Measurements from ENCODE around the gene ANKS3.

Gene ANKS3

DNA sequence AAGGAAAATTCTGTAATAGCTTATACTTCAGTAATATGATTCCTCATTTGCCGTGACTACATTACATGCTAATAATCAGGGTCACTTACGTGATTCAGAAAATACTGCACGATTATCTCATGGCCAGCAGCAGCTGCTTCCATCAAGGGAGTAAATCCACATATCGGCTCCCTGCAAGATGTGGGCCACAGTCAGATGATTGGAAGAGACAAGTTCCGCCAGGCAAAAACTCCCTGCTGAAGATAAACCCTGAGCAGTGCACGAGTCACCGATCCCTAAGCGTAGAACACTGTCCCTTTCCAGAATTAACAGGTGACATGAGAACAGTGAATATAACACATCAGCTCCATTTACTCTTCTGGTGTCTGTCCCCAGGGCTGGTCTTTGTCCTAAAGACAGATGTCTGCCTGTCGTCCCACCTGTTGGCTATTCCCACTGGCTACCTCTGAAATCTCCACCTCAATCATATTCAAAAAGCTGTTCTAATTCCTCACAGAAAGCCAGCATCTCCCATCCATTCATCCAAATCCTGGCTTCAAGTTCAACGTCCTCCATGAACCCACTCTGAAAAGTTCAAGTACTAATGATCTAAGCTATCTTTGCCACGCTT, 9.3 kb downstream of the ANKS3 start:
- DNase-seq = no peak

- DNase-seq = no peak
Observed at GRCh38 chr16:4723071-4723767, 10.9 kb downstream of the ANKS3 start.

DNA sequence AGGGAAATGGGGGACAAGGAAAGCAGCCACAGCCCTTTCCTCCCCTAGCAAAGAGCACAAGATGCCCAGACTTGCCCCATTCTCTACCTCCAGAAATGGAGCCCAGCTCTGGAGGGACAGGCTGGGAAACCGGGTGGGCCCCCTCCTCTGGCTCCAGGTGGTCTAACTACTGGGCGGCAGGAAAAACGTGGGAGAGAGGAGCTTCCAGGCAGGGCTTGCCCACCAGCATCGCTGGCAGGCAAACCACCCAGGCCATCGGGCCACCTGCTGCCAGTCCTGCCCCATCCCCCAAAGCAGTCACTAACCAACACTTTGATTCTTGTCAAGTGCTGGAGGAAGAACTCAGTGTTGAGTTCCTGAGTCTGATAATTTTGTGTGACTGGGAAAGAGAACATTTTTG, 15.6 kb downstream of the ANKS3 start:
- DNase-seq = no peak

DNA sequence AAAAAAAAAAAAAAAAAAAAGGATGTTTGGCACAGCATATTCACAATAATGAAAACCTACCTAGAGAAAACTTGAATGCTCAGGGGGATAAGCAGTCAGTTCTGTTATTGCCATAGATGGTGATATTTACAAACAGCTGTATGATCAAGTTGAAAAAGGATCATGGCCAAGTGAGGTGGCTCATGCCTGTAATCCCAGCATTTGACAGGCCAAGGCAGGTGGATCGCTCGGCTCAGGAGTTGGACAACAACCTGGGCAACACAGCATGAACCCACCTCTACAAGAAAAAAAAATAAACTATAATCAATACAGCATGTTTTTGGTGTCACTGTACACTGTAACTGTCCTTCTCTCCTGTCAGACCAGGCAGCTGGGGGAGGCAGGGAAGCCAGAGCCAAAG, 19.1 kb downstream of the ANKS3 start:
- DNase-seq = no peak

- DNase-seq = no peak
Observed at GRCh38 chr16:4713663-4714501, 20.2 kb downstream of the ANKS3 start.

DNA sequence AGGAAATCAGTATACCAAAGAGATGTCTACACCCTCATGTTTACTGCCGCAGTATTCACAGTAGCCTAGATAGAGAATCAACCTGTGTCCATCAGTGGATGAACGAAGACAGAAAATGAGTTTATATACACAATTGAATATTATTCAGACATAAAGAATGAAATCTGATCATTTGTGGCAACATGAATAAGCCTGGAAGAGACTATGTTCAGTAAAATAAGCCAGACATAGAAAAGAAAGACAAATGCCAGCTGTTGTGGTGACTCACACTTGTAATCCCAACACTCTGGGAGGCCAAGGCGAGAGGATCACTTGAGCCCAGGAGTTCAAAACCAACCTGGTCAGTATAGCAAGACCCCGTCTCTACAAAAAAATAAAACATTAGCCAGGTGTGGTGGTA, 24.6 kb downstream of the ANKS3 start:
- no peak for DNase-seq

GRCh38 chr16:4706871-4707270, 27.2 kb downstream of the ANKS3 start:
- no peak for DNase-seq

GRCh38 chr16:4704913-4705312, 29.2 kb downstream of the ANKS3 start:
- DNase-seq = no peak

- no peak for DNase-seq
Observed at GRCh38 chr16:4704491-4704890, 29.6 kb downstream of the ANKS3 start.

DNA sequence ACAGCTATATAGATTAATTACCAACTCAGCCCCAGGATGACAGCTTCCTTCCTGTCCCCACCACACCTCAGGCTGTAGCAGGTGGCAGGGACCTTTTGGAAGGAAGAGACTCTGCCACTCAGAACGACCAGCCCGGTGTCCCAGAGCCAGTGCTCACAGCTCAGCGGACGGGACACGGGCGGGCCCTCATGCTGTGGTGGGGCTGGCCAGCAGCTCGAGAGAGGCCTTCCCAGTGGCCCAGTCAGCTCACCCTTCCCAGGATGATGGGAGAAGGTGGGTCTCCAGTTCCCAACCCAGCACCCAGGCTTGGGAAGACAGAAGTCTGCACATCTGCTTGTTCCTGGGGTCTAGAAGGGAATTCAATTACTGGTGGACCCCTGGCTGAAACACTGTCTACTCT, 30.2 kb downstream of the ANKS3 start:
- no peak for DNase-seq

DNA sequence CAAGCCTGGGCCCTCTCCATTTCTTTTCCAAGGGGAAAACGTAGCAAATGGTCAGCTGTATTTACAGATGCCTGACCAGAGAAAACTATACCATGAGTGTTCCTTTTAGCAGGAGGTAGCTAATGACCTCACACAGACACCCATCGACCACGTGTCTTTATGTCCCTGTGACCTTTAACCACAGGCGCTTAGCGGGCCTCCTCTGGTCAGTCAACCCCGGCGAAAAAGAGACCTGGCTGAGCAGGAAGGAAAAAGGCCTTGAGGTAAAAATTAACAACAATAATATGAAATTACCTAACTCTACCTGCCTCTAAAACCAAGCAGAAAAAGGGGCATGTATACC, 31.6 kb downstream of the ANKS3 start:
- no peak for DNase-seq

- no peak for DNase-seq
Observed at GRCh38 chr16:4701791-4702465, 32.1 kb downstream of the ANKS3 start.

DNA sequence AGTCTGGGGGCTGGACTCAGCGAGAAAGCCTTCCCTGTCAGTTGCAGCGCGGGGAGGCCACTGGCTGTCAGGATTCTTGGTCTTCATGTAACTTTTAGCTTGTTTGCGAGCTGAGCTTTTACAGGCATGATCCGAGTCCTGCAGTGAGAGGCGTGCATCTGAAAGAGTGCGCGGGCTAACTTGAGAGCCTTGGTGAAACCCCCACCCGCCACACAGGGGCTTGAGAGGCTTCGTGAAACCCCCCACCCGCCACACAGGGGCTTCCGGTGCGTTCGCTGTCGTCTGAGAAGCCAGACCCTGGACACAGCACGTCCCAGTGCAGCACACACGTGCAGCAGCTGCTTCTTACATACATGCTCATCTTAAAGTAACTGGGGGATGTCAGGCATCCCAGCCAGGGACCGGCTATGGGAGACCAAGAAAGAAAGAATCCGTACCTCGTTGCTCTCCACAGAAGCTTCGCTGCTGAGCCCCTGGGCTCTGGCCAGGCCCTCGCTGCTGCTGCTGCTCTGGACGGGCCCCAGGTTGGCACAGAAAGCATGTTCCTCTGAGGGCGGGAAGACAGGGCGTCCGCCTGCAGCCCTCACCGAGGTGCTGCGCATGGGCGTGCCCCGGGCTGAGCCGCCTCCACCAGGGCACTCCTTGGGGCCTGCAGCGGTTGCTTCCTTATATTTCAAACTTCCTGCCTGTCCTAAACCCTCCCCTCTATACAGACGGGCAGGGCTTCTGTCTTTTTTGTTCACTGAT, 32.9 kb downstream of the ANKS3 start:
- DNase-seq = no peak

DNA sequence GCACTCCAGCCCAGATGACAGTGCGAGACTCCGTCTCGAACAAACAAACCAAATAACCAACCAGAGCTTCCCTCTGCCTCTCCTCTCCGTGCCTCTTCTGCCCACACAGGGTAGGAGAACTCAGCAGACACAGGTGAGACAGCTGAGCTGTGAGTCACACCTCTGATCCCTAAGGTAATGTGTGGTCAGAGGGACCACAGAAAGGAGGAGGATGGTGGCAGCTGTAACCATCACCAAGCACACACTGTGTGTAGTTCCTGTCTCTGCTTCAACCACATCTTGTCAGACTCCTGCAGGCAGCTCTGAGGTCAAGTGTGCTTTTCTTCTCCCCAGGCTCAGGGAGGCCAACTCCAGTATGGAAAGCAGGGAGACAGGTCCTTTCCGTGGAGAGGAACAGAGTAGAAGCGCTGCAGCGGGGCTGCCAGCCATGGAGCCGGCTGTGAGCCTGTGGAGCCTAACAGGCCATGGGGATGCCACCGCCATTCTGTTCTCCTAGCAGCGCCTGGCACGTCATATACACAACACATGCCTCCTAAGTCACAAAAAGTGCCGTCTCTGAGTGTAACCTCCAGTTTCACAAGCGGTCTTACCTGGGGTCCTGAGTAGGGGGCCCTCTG, 33.6 kb downstream of the ANKS3 start:
- DNase-seq = no peak

- DNase-seq = no peak
Observed at GRCh38 chr16:4699046-4699556, 35.0 kb downstream of the ANKS3 start.

DNA sequence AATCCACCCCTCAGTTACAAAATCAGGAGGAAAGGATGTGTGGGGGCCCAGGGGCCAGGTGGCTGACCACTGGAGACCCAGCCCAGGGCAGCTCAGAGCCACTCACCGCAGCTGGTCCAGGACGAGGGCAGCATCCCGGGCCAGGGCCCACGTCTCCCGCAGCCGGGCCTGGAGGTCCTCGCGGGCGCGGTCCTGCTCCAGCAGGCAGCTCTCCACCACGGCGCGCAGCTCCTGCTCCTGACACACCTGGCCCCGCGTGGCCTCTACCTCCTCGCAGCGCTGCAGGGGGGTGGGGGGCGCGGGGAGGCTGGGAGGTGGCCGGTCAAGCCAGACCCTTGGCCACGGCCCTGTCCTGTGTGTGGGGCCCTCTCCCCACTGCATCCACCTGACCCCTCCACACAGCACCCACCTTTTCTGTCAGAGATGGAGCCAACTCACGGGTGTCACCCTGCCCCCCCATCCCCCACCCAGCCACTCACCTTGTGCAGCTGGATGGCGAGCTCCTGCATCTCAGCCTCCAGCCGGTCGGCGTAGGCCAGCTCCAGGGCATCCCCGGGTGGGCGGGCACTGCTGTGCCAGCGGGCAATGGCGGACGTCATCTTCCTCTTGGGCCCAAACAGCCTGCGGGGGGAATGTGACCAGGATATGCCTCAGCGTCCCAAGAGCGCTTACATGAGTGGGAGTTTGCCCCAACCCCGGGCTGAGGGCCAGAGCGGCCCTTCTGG, 35.6 kb downstream of the ANKS3 start:
- no peak for DNase-seq

- no peak for DNase-seq
Observed at GRCh38 chr16:4697848-4698291, 36.2 kb downstream of the ANKS3 start.

- DNase-seq = no peak
Observed at GRCh38 chr16:4696905-4697847, 36.9 kb downstream of the ANKS3 start.

- no peak for DNase-seq
Observed at GRCh38 chr16:4696172-4696904, 37.7 kb downstream of the ANKS3 start.

Measured in activated CD4-positive, alpha-beta T cell treated with anti-CD3 and anti-CD28 coated beads, Interleukin-2, Interleukin-6, amounts not matched to agents 100 ng/mL and 50 ng/mL, durations not matched to agents 16 hours and 8 hours (primary cell).